Measurements from ENCODE around the gene ARHGEF1. TPM values are rescaled to one million over a fixed set of nuclear protein-coding genes. Genes with fewer than 3 reads are reported as not detected.
"Not testable (repeated sequence)": the region's sequence is repeated elsewhere in the genome, so short reads cannot be mapped to it uniquely, and the experiment has no call there.

The ARHGEF1 gene
- total RNA-seq, 1 experiment from 2014 or later: 18.9 TPM

GRCh38 chr19:41875973-41876372 lies 7.0 kb upstream of the ARHGEF1 start:
- DNase-seq (ENCODE audit: low read depth, low spot score); in situ Hi-C loops (cut with HindIII; ENCODE audit: low pct_unique_long_range_greater_than_20kb, low sequenced_read_pairs): not testable (repeated sequence)

DNA sequence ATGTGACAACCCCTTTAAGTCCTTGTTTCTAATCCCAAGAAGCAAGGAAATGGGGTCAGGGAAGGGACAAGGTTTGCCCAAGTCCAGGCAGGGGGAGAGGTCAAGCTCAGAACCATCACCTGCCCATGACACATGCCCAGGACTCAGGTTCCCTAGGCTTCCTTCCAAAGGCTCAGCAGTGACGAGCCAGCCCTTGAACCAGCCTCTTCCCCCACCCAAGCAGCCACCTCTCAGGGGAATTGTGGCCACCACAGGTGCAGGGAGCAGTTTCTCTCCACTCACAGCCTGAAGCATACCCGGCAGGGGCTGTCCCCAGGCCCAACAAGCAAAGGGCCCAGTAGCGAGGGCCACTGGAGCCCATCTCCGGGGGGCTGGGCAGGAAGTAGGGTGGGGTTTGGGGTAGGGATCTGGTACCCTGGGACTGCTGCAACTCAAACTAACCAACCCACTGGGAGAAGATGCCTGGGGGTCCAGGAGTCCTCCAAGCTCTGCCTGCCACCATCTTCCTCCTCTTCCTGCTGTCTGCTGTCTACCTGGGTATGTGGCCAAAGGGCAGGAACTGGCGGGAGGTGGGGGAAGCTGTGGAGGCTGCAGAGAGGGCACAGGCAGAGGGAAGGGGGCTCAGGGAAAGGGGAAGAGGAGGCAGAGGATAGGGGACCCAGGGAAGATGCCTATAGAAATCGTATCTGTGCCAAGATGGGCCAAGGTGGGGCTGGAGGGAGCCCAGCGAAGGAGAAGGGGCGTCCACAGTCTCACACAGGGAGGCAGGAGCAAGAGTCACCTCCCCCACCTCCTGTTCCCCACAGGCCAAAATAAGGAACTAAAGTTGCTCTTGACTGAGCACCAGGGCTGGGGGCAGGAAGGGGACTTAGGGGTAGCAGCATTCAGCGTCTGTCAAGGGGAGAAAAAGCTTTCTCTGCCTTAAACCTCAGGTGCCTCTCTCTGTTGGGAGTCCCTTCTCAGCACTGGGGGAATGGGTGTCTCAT lies 5.8 kb upstream of the ARHGEF1 start, which contains the start of gene CD79A:
TSS of gene CD79A (plus strand) at position 433 of the 986 bp plus-strand sequence. CDS start at position 459, 26 bp downstream.
- in situ Hi-C loops (cut with HindIII; ENCODE audit: low pct_unique_long_range_greater_than_20kb, low sequenced_read_pairs): no loop called here
- DNase-seq (ENCODE audit: low read depth, low spot score): no peak

DNA sequence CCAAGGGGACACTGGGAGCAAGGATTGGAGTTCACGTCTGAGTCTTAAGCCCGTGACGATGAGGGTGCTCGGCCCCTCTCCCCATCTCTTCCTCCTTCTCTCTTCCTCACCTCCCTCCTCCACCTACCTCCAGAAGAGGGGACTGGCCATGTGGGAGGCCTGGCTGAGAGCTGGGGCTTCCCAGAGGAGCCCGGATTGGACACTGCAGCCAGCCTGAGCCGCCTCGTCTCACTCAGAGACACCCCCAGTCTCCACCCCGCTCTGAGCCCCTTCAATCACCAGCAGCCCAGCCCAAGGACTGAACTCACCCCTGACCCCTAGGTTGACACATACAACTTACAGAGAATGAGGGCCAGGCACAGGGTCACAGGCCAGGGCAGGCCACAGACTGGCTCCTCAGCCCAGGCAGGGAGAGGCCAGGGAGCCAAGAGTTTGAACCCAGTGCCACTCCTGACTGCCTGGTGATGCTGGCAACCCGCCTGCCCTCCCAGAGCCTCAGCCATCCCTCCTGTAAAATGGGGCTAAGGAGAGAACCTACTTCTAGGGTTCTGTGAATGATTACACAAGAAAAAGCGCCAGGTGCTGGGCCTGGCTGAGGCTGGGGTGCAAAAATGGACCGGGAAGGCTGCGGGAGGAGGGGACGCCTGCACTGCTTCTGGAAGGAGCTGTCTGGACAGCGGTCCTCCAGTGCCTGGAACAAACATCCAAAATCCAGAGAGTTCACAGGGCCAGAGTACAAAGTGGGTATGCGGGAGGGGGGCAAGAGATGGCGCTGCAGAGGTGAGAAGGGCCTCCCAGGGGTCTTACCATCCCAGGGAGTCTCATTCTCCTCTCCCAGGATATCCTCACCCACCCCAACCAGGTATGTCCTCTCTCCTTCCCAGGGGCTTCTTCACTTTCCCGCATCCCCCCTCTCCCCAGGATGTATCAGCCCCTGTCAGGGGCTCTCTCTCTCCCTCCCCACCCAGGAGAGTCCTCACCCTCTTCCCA lies 4.8 kb upstream of the ARHGEF1 start:
- no peak for DNase-seq (ENCODE audit: low read depth, low spot score)
- in situ Hi-C loops (cut with HindIII; ENCODE audit: low pct_unique_long_range_greater_than_20kb, low sequenced_read_pairs): no loop called here

- DNase-seq (ENCODE audit: low read depth, low spot score): no peak
- in situ Hi-C loops (cut with HindIII; ENCODE audit: low pct_unique_long_range_greater_than_20kb, low sequenced_read_pairs): no loop called here
Observed at GRCh38 chr19:41879080-41879479, 3.9 kb upstream of the ARHGEF1 start.

GRCh38 chr19:41879670-41880328 lies 3.2 kb upstream of the ARHGEF1 start:
- in situ Hi-C loops (cut with HindIII; ENCODE audit: low pct_unique_long_range_greater_than_20kb, low sequenced_read_pairs): no loop called here
- DNase-seq (ENCODE audit: low read depth, low spot score): no peak

DNA sequence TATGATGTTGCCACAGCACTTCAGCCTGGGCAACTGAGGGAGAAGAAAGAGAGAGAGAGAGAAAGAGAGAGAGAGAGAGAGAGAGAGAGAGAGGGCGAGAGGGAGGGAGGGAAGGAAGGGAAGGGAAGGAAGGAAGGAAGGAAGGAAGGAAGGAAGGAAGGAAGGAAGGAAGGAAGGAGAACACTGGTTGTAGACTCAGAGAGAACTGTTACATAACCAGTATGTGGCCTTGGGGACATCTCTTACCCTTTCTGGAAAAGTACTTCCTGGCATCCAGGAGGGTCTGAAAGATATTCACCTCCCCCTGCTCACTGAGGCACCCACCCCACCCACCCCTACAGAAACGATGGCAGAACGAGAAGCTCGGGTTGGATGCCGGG lies 2.7 kb upstream of the ARHGEF1 start:
- DNase-seq (ENCODE audit: low read depth, low spot score): no peak
- in situ Hi-C loops (cut with HindIII; ENCODE audit: low pct_unique_long_range_greater_than_20kb, low sequenced_read_pairs): no loop called here

GRCh38 chr19:41883463-41883820 lies 458 bp downstream of the ARHGEF1 start:
- in situ Hi-C loops (cut with HindIII; ENCODE audit: low pct_unique_long_range_greater_than_20kb, low sequenced_read_pairs): no loop called here
- no peak for DNase-seq (ENCODE audit: low read depth, low spot score)

DNA sequence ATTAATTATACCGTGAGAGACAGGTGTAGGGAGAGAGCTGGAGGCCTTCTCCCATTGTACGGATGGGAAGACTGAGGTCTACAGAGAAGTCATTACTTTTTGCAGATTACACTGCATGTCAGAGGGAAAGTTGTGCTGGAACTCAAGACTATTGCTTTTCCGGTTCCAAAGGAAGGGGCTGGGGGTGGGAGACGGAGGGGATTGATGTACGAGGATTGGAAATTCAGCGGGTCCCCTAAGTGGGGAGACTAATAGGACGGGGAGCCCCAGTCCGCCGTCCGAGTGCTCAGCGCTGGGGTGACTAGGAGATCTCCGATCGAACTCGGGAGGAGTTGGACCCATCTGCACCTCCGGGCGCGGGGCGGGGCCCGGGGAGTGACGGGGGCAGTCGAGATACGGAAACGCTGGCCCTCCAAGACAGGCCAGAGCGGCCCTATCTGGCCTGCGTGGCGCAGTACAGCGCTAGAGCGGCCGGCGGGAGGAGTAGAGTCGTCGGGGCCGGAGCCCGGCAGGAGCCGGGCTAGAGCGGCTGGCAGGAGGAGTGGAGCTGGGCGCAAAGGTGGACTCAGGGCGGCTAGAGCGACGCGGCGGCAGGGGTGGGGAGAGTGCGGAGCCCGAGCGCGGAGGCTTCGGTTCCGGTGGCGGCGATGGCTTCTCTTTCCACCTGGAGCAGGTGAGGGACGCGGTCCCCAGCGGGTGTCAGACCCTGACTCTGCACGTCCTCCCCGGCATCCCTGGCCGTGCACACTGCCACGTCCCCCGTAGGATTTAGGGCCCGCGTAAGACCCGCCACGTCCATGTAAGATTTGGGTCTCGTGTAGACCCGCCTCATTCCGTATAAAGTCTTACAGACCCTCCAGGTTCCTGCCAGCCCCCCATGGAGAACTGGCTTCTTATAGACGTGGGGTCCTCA lies 1.1 kb downstream of the ARHGEF1 start:
- DNase-seq (ENCODE audit: low read depth, low spot score): peak; percentile 95
- in situ Hi-C loops (cut with HindIII; ENCODE audit: low pct_unique_long_range_greater_than_20kb, low sequenced_read_pairs): no loop called here

- no peak for DNase-seq (ENCODE audit: low read depth, low spot score)
- in situ Hi-C loops (cut with HindIII; ENCODE audit: low pct_unique_long_range_greater_than_20kb, low sequenced_read_pairs): no loop called here
Observed at GRCh38 chr19:41886761-41887710, 4.1 kb downstream of the ARHGEF1 start.

- DNase-seq (ENCODE audit: low read depth, low spot score): no peak
- in situ Hi-C loops (cut with HindIII; ENCODE audit: low pct_unique_long_range_greater_than_20kb, low sequenced_read_pairs): no loop called here
Observed at GRCh38 chr19:41887711-41888382, 4.9 kb downstream of the ARHGEF1 start.

DNA sequence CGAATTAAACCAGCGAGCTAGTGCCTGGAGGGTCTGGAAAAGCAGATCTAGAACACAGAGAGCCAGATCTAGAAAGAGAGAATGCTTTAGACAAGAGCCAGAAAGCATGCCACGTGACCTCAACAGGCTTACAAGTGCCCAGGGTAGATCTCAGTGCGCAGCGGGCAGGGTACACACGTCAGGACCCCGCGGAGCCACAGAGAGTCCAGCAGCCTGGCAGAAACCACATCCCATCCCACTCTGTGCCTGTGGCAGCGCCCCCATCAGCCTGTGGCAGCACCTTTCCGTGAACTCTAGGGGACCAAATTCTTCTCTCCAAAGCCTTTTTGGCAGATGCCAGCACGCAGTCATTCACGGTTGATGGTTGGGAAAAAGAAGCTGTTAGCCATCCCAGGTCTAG lies 5.9 kb downstream of the ARHGEF1 start:
- in situ Hi-C loops (cut with HindIII; ENCODE audit: low pct_unique_long_range_greater_than_20kb, low sequenced_read_pairs): no loop called here
- DNase-seq (ENCODE audit: low read depth, low spot score): no peak

DNA sequence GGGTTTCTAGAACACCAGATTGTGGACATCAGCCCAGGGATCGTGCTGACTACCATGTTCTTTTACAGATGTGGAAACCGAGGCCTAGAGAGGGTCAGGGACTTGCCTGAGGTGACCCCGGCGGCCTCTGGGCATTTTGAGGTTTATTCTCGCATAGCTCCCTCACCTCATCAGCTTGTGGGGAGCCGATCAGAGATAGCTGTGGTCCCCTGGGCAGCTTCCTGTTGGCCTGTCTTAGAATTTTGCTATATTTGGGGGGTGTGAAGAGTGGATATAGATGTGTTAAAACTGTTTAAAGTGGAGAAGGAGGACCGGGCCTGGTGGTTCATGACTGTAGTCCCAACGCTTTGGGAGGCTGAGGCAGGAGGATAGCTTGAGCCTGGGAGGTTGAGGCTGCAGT lies 6.9 kb downstream of the ARHGEF1 start:
- no peak for DNase-seq (ENCODE audit: low read depth, low spot score)
- in situ Hi-C loops (cut with HindIII; ENCODE audit: low pct_unique_long_range_greater_than_20kb, low sequenced_read_pairs): no loop called here

DNA sequence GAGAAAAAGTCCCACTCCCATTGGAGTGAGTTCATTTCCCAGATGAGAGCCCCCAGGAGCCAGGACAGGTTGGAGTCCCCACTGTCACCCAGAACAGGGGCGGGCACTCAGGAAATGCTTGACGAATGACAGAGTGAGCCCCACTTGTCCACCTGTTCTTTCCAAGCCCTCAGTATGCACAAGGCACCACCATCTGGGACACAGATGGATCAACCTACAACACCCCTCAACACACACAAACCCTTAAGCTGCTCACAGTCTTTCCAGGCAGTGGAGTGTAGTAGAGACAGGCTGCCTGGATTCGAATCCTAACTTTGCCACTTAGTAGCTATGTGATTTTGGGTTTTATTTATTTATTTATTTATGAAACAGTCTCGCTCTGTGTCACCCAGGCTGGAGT lies 8.0 kb downstream of the ARHGEF1 start:
- in situ Hi-C loops (cut with HindIII; ENCODE audit: low pct_unique_long_range_greater_than_20kb, low sequenced_read_pairs): no loop called here
- DNase-seq (ENCODE audit: low read depth, low spot score): no peak

- DNase-seq (ENCODE audit: low read depth, low spot score): no peak
- in situ Hi-C loops (cut with HindIII; ENCODE audit: low pct_unique_long_range_greater_than_20kb, low sequenced_read_pairs): no loop called here
Observed at GRCh38 chr19:41892173-41892902, 9.4 kb downstream of the ARHGEF1 start.

- DNase-seq (ENCODE audit: low read depth, low spot score): peak; percentile 38
- in situ Hi-C loops (cut with HindIII; ENCODE audit: low pct_unique_long_range_greater_than_20kb, low sequenced_read_pairs): no loop called here
Observed at GRCh38 chr19:41893899-41894298, 10.9 kb downstream of the ARHGEF1 start.
